Spleen (tissue), 7 donors: ENCODE measurements around the gene UGT1A9.

Experiments used
- CTCF ChIP-seq, 11 experiments: fragments of 200-600 bp in 7 of 11; fragments of 450-650 bp in 4 of 11; sonication (generic) in 4 of 11; IDR thresholded peaks in 8 of 11; conservative IDR thresholded peaks in 3 of 11; 1 replicate in 7 of 11; 2 replicates in 4 of 11; pipeline versions ENCODE4 v1.4.0 to v1.8.0; 2016 to 2021; ENCODE audit warnings: antibody characterized with exemption in 11 of 11, inconsistent platforms in 4 of 11, mild to moderate bottlenecking in 1 of 11
- POLR2A ChIP-seq, 3 donors: fragments of 450-650 bp; IDR thresholded peaks; one replicate each; pipeline ENCODE4 v1.5.1; 2017; ENCODE audit warnings: antibody characterized with exemption in 3 of 3, mild to moderate bottlenecking in 1 of 3
- POLR2AphosphoS5 ChIP-seq, 3 donors: sonication (generic); formaldehyde crosslinking; IDR thresholded peaks; one replicate each; pipeline ENCODE4 v1.5.1; 2017; ENCODE audit warnings: antibody characterized with exemption in 3 of 3
- donor health status: DM: no; HTN: no; CAD: no; lungs with moderate emphysema.
- donor health status: DM: no; HTN: no; CAD: no.
- donor health status: DM: no; HTN: no; CAD: no.

DNA sequence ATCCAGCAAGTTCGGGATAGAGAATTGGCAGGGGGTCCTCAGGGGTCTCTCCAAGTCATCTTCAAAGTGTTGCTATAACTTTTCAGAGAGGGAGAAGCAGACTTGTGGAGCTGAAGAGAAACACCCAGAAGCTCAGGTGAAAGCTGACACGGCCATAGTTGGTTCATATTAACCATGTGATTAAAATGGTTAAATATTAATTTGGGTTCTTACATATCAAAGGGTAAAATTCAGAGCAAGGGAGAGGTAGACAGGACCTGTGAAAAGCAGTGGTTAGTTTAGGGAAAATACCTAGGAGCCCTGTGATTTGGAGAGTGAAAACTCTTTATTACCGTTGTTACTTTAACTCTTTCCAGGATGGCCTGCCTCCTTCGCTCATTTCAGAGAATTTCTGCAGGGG lies 20.9 kb downstream of the UGT1A9 start, which contains the start of gene UGT1A6:
- no peak for TF ChIP-seq CTCF (IDR thresholded peaks at IDR 0.05 in 8 of 11, conservative IDR thresholded peaks at IDR 0.05 in 3 of 11)
- TF ChIP-seq POLR2A (IDR thresholded peaks at IDR 0.05), result no peak
- TF ChIP-seq POLR2AphosphoS5 (IDR thresholded peaks at IDR 0.05), result no peak
